ENCODE measurements around the gene CCR7.

CCR7 gene

GRCh38 chr17:40535924-40536294 lies 29.4 kb downstream of the CCR7 start:
- no peak for DNase-seq (ENCODE audit: low read depth in 3 of 3)

GRCh38 chr17:40535438-40535837 lies 29.8 kb downstream of the CCR7 start:
- no peak for DNase-seq (ENCODE audit: low read depth in 3 of 3)

GRCh38 chr17:40534371-40535189 lies 30.7 kb downstream of the CCR7 start:
- no peak for DNase-seq (ENCODE audit: low read depth in 3 of 3)

- no peak for DNase-seq (ENCODE audit: low read depth in 3 of 3)
These were observed 31.4 kb downstream of the CCR7 start for GRCh38 chr17:40533896-40534295.

- DNase-seq (ENCODE audit: low read depth in 3 of 3), result no peak
These were observed 32.6 kb downstream of the CCR7 start for GRCh38 chr17:40532520-40533253.

GRCh38 chr17:40531051-40531991 lies 34.0 kb downstream of the CCR7 start:
- peak; percentile 68 to 74 (median 71) for DNase-seq (ENCODE audit: low read depth in 3 of 3)

- DNase-seq (ENCODE audit: low read depth in 3 of 3), result no peak
These were observed 34.7 kb downstream of the CCR7 start for GRCh38 chr17:40530531-40530994.

- no peak for DNase-seq (ENCODE audit: low read depth in 3 of 3)
These were observed 35.3 kb downstream of the CCR7 start for GRCh38 chr17:40529991-40530390.

GRCh38 chr17:40528692-40529417 lies 36.4 kb downstream of the CCR7 start:
- DNase-seq (ENCODE audit: low read depth in 3 of 3), result no peak

GRCh38 chr17:40526668-40527067 lies 38.6 kb downstream of the CCR7 start:
- no peak for DNase-seq (ENCODE audit: low read depth in 3 of 3)

- DNase-seq (ENCODE audit: low read depth in 3 of 3), result no peak
These were observed 40.0 kb downstream of the CCR7 start for GRCh38 chr17:40525294-40525693.

- DNase-seq (ENCODE audit: low read depth in 3 of 3), result no peak
These were observed 40.9 kb downstream of the CCR7 start for GRCh38 chr17:40524243-40524965.

GRCh38 chr17:40522961-40523310 lies 42.3 kb downstream of the CCR7 start:
- DNase-seq (ENCODE audit: low read depth in 3 of 3), result no peak

GRCh38 chr17:40522250-40522960 lies 42.9 kb downstream of the CCR7 start:
- DNase-seq (ENCODE audit: low read depth in 3 of 3), result no peak

GRCh38 chr17:40520991-40521453 lies 44.2 kb downstream of the CCR7 start:
- no peak for DNase-seq (ENCODE audit: low read depth in 3 of 3)

GRCh38 chr17:40519089-40519775 lies 46.0 kb downstream of the CCR7 start:
- no peak for DNase-seq (ENCODE audit: low read depth in 3 of 3)

- no peak for DNase-seq (ENCODE audit: low read depth in 3 of 3)
These were observed 46.7 kb downstream of the CCR7 start for GRCh38 chr17:40518401-40519088.

- DNase-seq (ENCODE audit: low read depth in 3 of 3), result no peak
These were observed 47.3 kb downstream of the CCR7 start for GRCh38 chr17:40517981-40518380.

GRCh38 chr17:40517286-40517662 lies 48.0 kb downstream of the CCR7 start:
- no peak for DNase-seq (ENCODE audit: low read depth in 3 of 3)
